ENCODE data around the gene CKAP2L.

DNA sequence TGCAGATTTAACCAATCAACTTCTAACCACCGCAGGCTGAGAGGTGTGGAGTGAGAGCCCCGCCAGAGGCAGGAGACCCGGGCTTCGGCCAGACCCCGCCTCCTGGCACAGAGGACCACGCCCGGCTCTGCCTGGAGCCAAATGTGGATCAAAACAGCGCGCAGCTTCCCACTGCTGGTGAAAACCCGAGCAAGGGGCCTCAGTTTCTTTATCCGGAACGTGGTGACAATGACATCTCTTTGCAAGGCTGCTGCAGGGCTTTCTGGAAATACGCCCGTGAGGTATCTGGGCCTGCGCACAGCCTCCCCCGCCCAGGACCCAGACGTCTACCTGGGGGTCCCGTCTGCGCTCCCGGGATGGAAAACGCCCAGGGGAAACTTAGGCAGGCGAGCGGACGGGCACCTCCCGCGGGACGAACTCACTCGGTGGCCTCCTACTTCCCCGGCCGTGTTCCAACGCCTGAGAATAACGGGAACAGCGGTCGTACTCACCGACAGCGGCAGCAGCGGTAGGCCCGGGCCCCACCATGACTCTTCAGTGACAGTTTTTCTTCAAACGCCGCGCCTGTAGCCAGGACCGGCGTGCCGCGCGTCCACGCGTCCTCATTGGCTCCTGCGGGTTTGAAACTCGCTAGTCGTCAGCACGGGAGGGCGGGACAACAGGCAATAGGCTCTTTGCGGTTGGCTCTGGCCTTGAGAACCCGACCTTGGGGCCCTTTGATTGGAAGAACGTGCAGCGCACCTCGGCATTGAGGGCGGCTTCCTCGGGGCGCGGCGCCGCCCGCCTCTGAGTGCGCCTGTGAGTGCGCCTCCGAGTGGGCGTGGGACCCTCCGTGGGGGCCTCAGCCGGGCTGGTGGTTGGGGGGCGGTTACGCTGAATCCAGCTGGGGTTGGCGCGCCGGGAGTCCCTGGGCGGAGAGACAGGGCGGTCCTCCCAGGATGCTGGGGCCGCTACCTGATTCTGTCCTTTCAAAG, at the start of gene CKAP2L:
- TF ChIP-seq, protein P1, sequence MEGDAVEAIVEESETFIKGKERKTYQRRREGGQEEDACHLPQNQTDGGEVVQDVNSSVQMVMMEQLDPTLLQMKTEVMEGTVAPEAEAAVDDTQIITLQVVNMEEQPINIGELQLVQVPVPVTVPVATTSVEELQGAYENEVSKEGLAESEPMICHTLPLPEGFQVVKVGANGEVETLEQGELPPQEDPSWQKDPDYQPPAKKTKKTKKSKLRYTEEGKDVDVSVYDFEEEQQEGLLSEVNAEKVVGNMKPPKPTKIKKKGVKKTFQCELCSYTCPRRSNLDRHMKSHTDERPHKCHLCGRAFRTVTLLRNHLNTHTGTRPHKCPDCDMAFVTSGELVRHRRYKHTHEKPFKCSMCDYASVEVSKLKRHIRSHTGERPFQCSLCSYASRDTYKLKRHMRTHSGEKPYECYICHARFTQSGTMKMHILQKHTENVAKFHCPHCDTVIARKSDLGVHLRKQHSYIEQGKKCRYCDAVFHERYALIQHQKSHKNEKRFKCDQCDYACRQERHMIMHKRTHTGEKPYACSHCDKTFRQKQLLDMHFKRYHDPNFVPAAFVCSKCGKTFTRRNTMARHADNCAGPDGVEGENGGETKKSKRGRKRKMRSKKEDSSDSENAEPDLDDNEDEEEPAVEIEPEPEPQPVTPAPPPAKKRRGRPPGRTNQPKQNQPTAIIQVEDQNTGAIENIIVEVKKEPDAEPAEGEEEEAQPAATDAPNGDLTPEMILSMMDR (IDR thresholded peaks at IDR 0.05) = no peak
- no peak for TF ChIP-seq POLR2A (IDR thresholded peaks at IDR 0.05)
- TF ChIP-seq EP300 (IDR thresholded peaks at IDR 0.05) = no peak

All from sigmoid colon (tissue), 4 donors.